Measurements from ENCODE around the gene KLHDC4. TPM values are rescaled to one million over a fixed set of nuclear protein-coding genes. Genes with fewer than 3 reads are reported as not detected.

The KLHDC4 gene
- total and polyA plus RNA-seq, 10 of the 15 experiments (the other 5 are each of a cell fraction or from before 2014, with no cell fraction given), result 0.80 to 62.1 (median 32.8) TPM

GRCh38 chr16:87680272-87680644 lies 85.5 kb downstream of the KLHDC4 start (continued):
- TF ChIP-seq, protein P1, sequence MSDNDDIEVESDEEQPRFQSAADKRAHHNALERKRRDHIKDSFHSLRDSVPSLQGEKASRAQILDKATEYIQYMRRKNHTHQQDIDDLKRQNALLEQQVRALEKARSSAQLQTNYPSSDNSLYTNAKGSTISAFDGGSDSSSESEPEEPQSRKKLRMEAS (IDR thresholded peaks at IDR 0.05; ENCODE audit: low read depth, low read length), result no peak
- no peak for TF ChIP-seq SMAD5 (IDR thresholded peaks at IDR 0.05; ENCODE audit: low read depth)
- TF ChIP-seq RB1 (IDR thresholded peaks at IDR 0.05; ENCODE audit: borderline replicate concordance), result no peak
- no peak for TF ChIP-seq ZNF217 (IDR thresholded peaks at IDR 0.05)
- no peak for TF ChIP-seq NR2F1 (conservative IDR thresholded peaks at IDR 0.05)
- TF ChIP-seq IKZF1 (conservative IDR thresholded peaks at IDR 0.05), result no peak
- TF ChIP-seq RAD21 (IDR thresholded peaks at IDR 0.05; ENCODE audit: insufficient read depth, low read depth, low read length), result no peak

- BruUV-seq (replicated peaks), result no TSS peak
- CTCF ChIA-PET, result no interaction called here
- 55% methylated on average over 18 of the region's 18 CpGs for WGBS (ENCODE audit: insufficient coverage, insufficient replicate concordance, low lambda C conversion rate, missing lambda C conversion rate)
These were observed 86.1 kb downstream of the KLHDC4 start for GRCh38 chr16:87679593-87680271.

More at GRCh38 chr16:87679593-87680271, 86.1 kb downstream of the KLHDC4 start:
- H3K4me1 ChIP-seq (ENCODE audit: control insufficient read depth, insufficient read depth, low read length), result peaks cover 5% of the 10 kb centered on the region
- POLR2A ChIA-PET, result no interaction called here
- H3K27ac ChIP-seq (ENCODE audit: control insufficient read depth, insufficient read depth), result no peak overlapping the region
- no peak overlapping the region for H2AFZ ChIP-seq (ENCODE audit: control insufficient read depth, low read depth, low read length)
- H3K9me3 ChIP-seq (replicated peaks; ENCODE audit: control insufficient read depth, insufficient read depth, low read length), result no peaks in the 10 kb centered on the region
- no peak overlapping the region for H3K4me3 ChIP-seq
- RAD21 ChIA-PET (ENCODE audit: unreplicated experiment), result no interaction called here
- no peak for TF ChIP-seq PBX3 (IDR thresholded peaks at IDR 0.05; ENCODE audit: insufficient replicate concordance, low read depth, low read length)
- no peak for TF ChIP-seq EED (IDR thresholded peaks at IDR 0.05; ENCODE audit: low read depth)
- no peak for TF ChIP-seq ZNF207 (IDR thresholded peaks at IDR 0.05; ENCODE audit: borderline replicate concordance)
- TF ChIP-seq SREBF2 (IDR thresholded peaks at IDR 0.05; ENCODE audit: low read length), result no peak
- TF ChIP-seq RELA (IDR thresholded peaks at IDR 0.05; ENCODE audit: borderline replicate concordance, partially characterized antibody), result no peak
- no peak for TF ChIP-seq MEF2A (IDR thresholded peaks at IDR 0.05; ENCODE audit: insufficient read depth, low read depth, low read length)
- no peak for TF ChIP-seq BRCA1 (IDR thresholded peaks at IDR 0.05; ENCODE audit: low read depth, low read length)
- TF ChIP-seq SMC3 (IDR thresholded peaks at IDR 0.05; ENCODE audit: borderline replicate concordance, low read length), result no peak
- no peak for TF ChIP-seq SPI1 (IDR thresholded peaks at IDR 0.05; ENCODE audit: borderline replicate concordance, insufficient read depth, low read depth, low read length)
- no peak for TF ChIP-seq RAD51 (IDR thresholded peaks at IDR 0.05)
- no peak for TF ChIP-seq IKZF1 (conservative IDR thresholded peaks at IDR 0.05)
- TF ChIP-seq CREM (IDR thresholded peaks at IDR 0.05; ENCODE audit: low read depth), result no peak
- TF ChIP-seq FOXM1 (IDR thresholded peaks at IDR 0.05; ENCODE audit: low read depth, low read length), result no peak
- in situ Hi-C loops (cut with MboI), result no loop called here
- FAIRE-seq (no peak), ATAC-seq (no peak), DNase-seq (ENCODE audit: low read depth, low spot score) (no peak)
- SMC1A ChIA-PET (ENCODE audit: uncharacterized antibody, unreplicated experiment), result no interaction called here
- no peak overlapping the region for H3K4me2 ChIP-seq (ENCODE audit: control insufficient read depth, insufficient read depth)
- H3K36me3 ChIP-seq (ENCODE audit: control insufficient read depth in 2 of 2, insufficient read depth in 2 of 2, low read length in 1 of 2), result no peaks in the 10 kb centered on the region
- no peaks in the 10 kb centered on the region for H3K27me3 ChIP-seq (replicated peaks in 1 of 2; ENCODE audit: control insufficient read depth in 2 of 2, insufficient read depth in 2 of 2, low read length in 1 of 2)
- no peaks in the 10 kb centered on the region for H4K20me1 ChIP-seq (ENCODE audit: control insufficient read depth, insufficient read depth)
- no peaks in the 10 kb centered on the region for H3K79me2 ChIP-seq (ENCODE audit: control insufficient read depth, insufficient read depth, low read length)
- no peak overlapping the region for H3K9ac ChIP-seq (ENCODE audit: control insufficient read depth, insufficient read depth, low read length)
- intact Hi-C loops (cut with micrococcal nuclease; ENCODE audit: unreplicated experiment), result no loop called here

All from GM12878 (cell line).